Measurements from ENCODE around the gene CRBN.

CRBN gene

GRCh38 chr3:3192286-3192675 is 12.8 kb upstream of the CRBN start:
- no peak for DNase-seq (ENCODE audit: low read depth)
- TF ChIP-seq CTCF (IDR thresholded peaks at IDR 0.05; ENCODE audit: control insufficient read depth, insufficient read depth, low read depth, low read length, missing control alignments): no peak
- H3K4me3 ChIP-seq (ENCODE audit: control insufficient read depth, low read depth, low read length): no peak overlapping the region

GRCh38 chr3:3191675-3192285 is 12.3 kb upstream of the CRBN start:
- H3K4me3 ChIP-seq (ENCODE audit: control insufficient read depth, low read depth, low read length): no peak overlapping the region
- no peak for DNase-seq (ENCODE audit: low read depth)
- TF ChIP-seq CTCF (IDR thresholded peaks at IDR 0.05; ENCODE audit: control insufficient read depth, insufficient read depth, low read depth, low read length, missing control alignments): no peak

- no peak for DNase-seq (ENCODE audit: low read depth)
- no peak for TF ChIP-seq CTCF (IDR thresholded peaks at IDR 0.05; ENCODE audit: control insufficient read depth, insufficient read depth, low read depth, low read length, missing control alignments)
- H3K4me3 ChIP-seq (ENCODE audit: control insufficient read depth, low read depth, low read length): no peak overlapping the region
Measured at GRCh38 chr3:3189961-3190360, 10.5 kb upstream of the CRBN start.

GRCh38 chr3:3189102-3189727 is 9.7 kb upstream of the CRBN start:
- no peak for DNase-seq (ENCODE audit: low read depth)
- TF ChIP-seq CTCF (IDR thresholded peaks at IDR 0.05; ENCODE audit: control insufficient read depth, insufficient read depth, low read depth, low read length, missing control alignments): no peak
- H3K4me3 ChIP-seq (ENCODE audit: control insufficient read depth, low read depth, low read length): no peak overlapping the region

- no peak for TF ChIP-seq CTCF (IDR thresholded peaks at IDR 0.05; ENCODE audit: control insufficient read depth, insufficient read depth, low read depth, low read length, missing control alignments)
- H3K4me3 ChIP-seq (ENCODE audit: control insufficient read depth, low read depth, low read length): no peak overlapping the region
- DNase-seq (ENCODE audit: low read depth): no peak
Measured at GRCh38 chr3:3184876-3185275, 5.4 kb upstream of the CRBN start.

GRCh38 chr3:3180456-3180855 is 965 bp upstream of the CRBN start:
- no peak overlapping the region for H3K4me3 ChIP-seq (ENCODE audit: control insufficient read depth, low read depth, low read length)

More at GRCh38 chr3:3180456-3180855, 965 bp upstream of the CRBN start:
- DNase-seq (ENCODE audit: low read depth): no peak
- TF ChIP-seq CTCF (IDR thresholded peaks at IDR 0.05; ENCODE audit: control insufficient read depth, insufficient read depth, low read depth, low read length, missing control alignments): no peak

All from AG09309 (cell line).